HepG2 (cell line): ENCODE results near the gene STRN4. TPM values are rescaled to one million over a fixed set of nuclear protein-coding genes. Genes with fewer than 3 reads are reported as not detected.

Experiments
- ARID2 ChIP-seq: sonication (generic); formaldehyde crosslinking; IDR thresholded peaks from 2 replicates; pipeline ENCODE4 v1.8.1; 2022; ENCODE audit warnings: mild to moderate bottlenecking, missing genetic modification reagents, borderline replicate concordance
- ARID4A ChIP-seq: sonication (generic); formaldehyde crosslinking; IDR thresholded peaks from 2 replicates; pipeline ENCODE4 v1.5.0; 2020; ENCODE audit warnings: mild to moderate bottlenecking, missing genetic modification reagents, borderline replicate concordance
- CEBPB ChIP-seq: IDR thresholded peaks from 2 replicates; pipeline ENCODE4 v1.6.1; 2011; ENCODE audit warnings: low read depth, low read length, improper control_type of control experiment, borderline replicate concordance
- DMAP1 ChIP-seq: IDR thresholded peaks from 2 replicates; pipeline ENCODE4 v1.6.1; 2016
- GMEB2 ChIP-seq: IDR thresholded peaks from 2 replicates; pipeline ENCODE4 v1.6.1; 2016; ENCODE audit warnings: missing biosample characterization, missing genetic modification reagents, low read depth
- PAXIP1 ChIP-seq: sonication (generic); formaldehyde crosslinking; conservative IDR thresholded peaks from 2 replicates; pipeline ENCODE4 v1.4.0; 2020; ENCODE audit warnings: mild to moderate bottlenecking, missing genetic modification reagents, moderate library complexity
- PHF21A ChIP-seq: sonication (generic); formaldehyde crosslinking; IDR thresholded peaks from 2 replicates; pipeline ENCODE4 v1.5.0; 2020; ENCODE audit warnings: mild to moderate bottlenecking, missing genetic modification reagents
- SRSF4 ChIP-seq: fragments of 200-400 bp; formaldehyde crosslinking; IDR thresholded peaks from one replicate; pipeline ENCODE4 v1.6.1; 2018; ENCODE audit warnings: mild to moderate bottlenecking, low read depth, low read length, moderate library complexity; ENCODE audit not compliant: poor library complexity, severe bottlenecking
- TAF1 ChIP-seq: sonication (generic); formaldehyde crosslinking; IDR thresholded peaks from 2 replicates; pipeline ENCODE4 v1.4.0; 2020; ENCODE audit warnings: missing genetic modification reagents
- ZIK1 ChIP-seq: sonication (generic); formaldehyde crosslinking; IDR thresholded peaks from 2 replicates; pipeline ENCODE4 v1.5.0; 2020; ENCODE audit warnings: mild to moderate bottlenecking, low read depth, missing genetic modification reagents, borderline replicate concordance
- ZNF350 ChIP-seq: sonication (generic); formaldehyde crosslinking; IDR thresholded peaks from 2 replicates; pipeline ENCODE4 v1.4.0; 2020; ENCODE audit warnings: mild to moderate bottlenecking, low read depth, missing genetic modification reagents, borderline replicate concordance
- ZNF430 ChIP-seq: sonication (generic); formaldehyde crosslinking; IDR thresholded peaks from 2 replicates; pipeline ENCODE4 v1.9.0; 2021; ENCODE audit warnings: mild to moderate bottlenecking, missing genetic modification reagents
- ZNF432 ChIP-seq: sonication (generic); formaldehyde crosslinking; IDR thresholded peaks from 2 replicates; pipeline ENCODE4 v1.5.0; 2020; ENCODE audit warnings: missing genetic modification reagents, mild to moderate bottlenecking, borderline replicate concordance
- ZNF563 ChIP-seq: sonication (generic); formaldehyde crosslinking; IDR thresholded peaks from 2 replicates; pipeline ENCODE4 v1.8.0; 2022; ENCODE audit warnings: mild to moderate bottlenecking, moderate library complexity, missing genetic modification reagents
- polyA plus RNA-seq, 8 experiments: library from polyadenylated mRNA; depleted of rRNA in 3 of 8; stranded (reverse) in 7 of 8; unstranded in 1 of 8; fragments of >200 nt; fragmentation: Illumina TruSeq in 4 of 8; extraction: Trizol in 4 of 8; gene quantifications; 2 replicates each; pipeline versions ENCODE4 v1.2.1 to v1.2.3, GENCODE V29; 2011 to 2016; ENCODE audit warnings: low read depth in 4 of 8, missing spikeins in 1 of 8, mixed read lengths in 1 of 8; ENCODE audit not compliant: insufficient read depth in 1 of 8
- total RNA-seq, 5 experiments: library from RNA; depleted of rRNA; stranded (reverse); fragments of >200 nt; fragmentation: Illumina TruSeq; extraction: Trizol; gene quantifications; 2 replicates each; pipeline ENCODE4 v1.2.3, GENCODE V29; 2016; ENCODE audit warnings: low read depth in 1 of 5

STRN4 gene
- total and polyA plus RNA-seq, 2 of the 13 experiments (the other 11 are each of a cell fraction or from before 2014, with no cell fraction given): 43.1 to 57.3 TPM

GRCh38 chr19:46713781-46714443 lies 32.3 kb downstream of the STRN4 start (continued):
- no peak for TF ChIP-seq CEBPB
- no peak for TF ChIP-seq ZNF430
- TF ChIP-seq ZNF350: peak; percentile 38; the same call in 1 of the 2 replicates
- TF ChIP-seq ZIK1: 0 out of 2 replicates have a peak, but pooled peaks have one; percentile 16
- no peak for TF ChIP-seq SRSF4
- no peak for TF ChIP-seq PHF21A (CRISPR knock-in tag)
- peak; percentile 54; the same call in 1 of the 2 replicates for TF ChIP-seq TAF1 (CRISPR knock-in tag)
- TF ChIP-seq ZNF432 (CRISPR knock-in tag): no peak
- peak; percentile 70 for TF ChIP-seq PAXIP1 (CRISPR knock-in tag)
- no peak for TF ChIP-seq GMEB2
- TF ChIP-seq DMAP1 (CRISPR knock-in tag): peak; percentile 24; the same call in 1 of the 2 replicates
- no peak for TF ChIP-seq ARID2 (CRISPR knock-in tag)
- peak; percentile 51; the same call in 1 of the 2 replicates for TF ChIP-seq ZNF563 (CRISPR knock-in tag)
- TF ChIP-seq ARID4A (CRISPR knock-in tag): peak; percentile 74; the same call in 1 of the 2 replicates
